Stomach (tissue), 9 donors: Measurements from ENCODE around the gene FBXW11. TPM values are rescaled to one million over a fixed set of nuclear protein-coding genes. Genes with fewer than 3 reads are reported as not detected.

Source experiments
- DNase-seq, 2 donors: peaks; one replicate each; pipeline versions ENCODE4 v3.0.0 to v3.0.0-alpha.2; 2013 to 2019
- H3K27ac ChIP-seq, 5 donors: fragments of 200-600 bp in 4 of 5; sonication (generic) in 4 of 5; one replicate each; pipeline ENCODE4 v1.5.1; 2013 to 2019; ENCODE audit warnings: mild to moderate bottlenecking in 1 of 5, moderate library complexity in 1 of 5
- H3K27me3 ChIP-seq, 3 donors: fragments of 200-600 bp; sonication (generic); one replicate each; pipeline ENCODE4 v1.5.1; 2017 to 2019; ENCODE audit warnings: mixed run types in 1 of 3
- H3K36me3 ChIP-seq, 4 donors: fragments of 200-600 bp; sonication (generic); 1 replicate in 3 of 4; 2 replicates in 1 of 4; pipeline ENCODE4 v1.5.1; 2016 to 2019
- H3K4me1 ChIP-seq, 4 donors: fragments of 200-600 bp; sonication (generic); one replicate each; pipeline ENCODE4 v1.5.1; 2016 to 2019
- H3K4me3 ChIP-seq, 4 donors: fragments of 200-600 bp; sonication (generic) in 3 of 4; one replicate each; pipeline ENCODE4 v1.5.1; 2016 to 2019; ENCODE audit warnings: mild to moderate bottlenecking in 1 of 4
- H3K9me3 ChIP-seq, 4 donors: fragments of 200-600 bp; sonication (generic); one replicate each; pipeline ENCODE4 v1.5.1; 2016 to 2019
- EP300 ChIP-seq: sonication (generic); formaldehyde crosslinking; IDR thresholded peaks from one replicate; pipeline ENCODE4 v1.6.1; 2017; ENCODE audit warnings: antibody characterized with exemption
- POLR2A ChIP-seq, 4 donors: fragments of 450-650 bp; IDR thresholded peaks; one replicate each; pipeline ENCODE4 v1.6.1; 2016; ENCODE audit warnings: antibody characterized with exemption in 4 of 4, control low read depth in 2 of 4, mild to moderate bottlenecking in 1 of 4, moderate library complexity in 1 of 4
- POLR2AphosphoS5 ChIP-seq, 3 donors: sonication (generic); formaldehyde crosslinking; IDR thresholded peaks; one replicate each; pipeline ENCODE4 v1.6.1; 2016; ENCODE audit warnings: antibody characterized with exemption in 3 of 3
- WGBS, 5 donors: extraction: QIAGEN DNeasy Blood & Tissue Kit in 3 of 5; methylation state at CpG; one replicate each; pipeline versions ENCODE4 v1.1.5 to v1.1.7; 2013 to 2018; 5-methylcytosine and 5-hydroxymethylcytosine counted together
- intact Hi-C: fragments of 100-400 bp; cut with DNase I; formaldehyde crosslinking; loops from one replicate; pipeline ENCODE4 v1.15.1; 2023; ENCODE audit warnings: low total_unique reads
- polyA plus RNA-seq, 3 donors: library from polyadenylated mRNA; stranded (reverse); fragments of 200-250 nt; gene quantifications; one replicate each; pipeline ENCODE4 v1.2.3, GENCODE V29; 2013
- total RNA-seq, 5 donors: library from RNA; depleted of rRNA; stranded (reverse); fragments of >200 nt; gene quantifications; one replicate each; pipeline versions ENCODE4 v1.1.0 to v1.2.3, GENCODE V29; 2014 to 2016
- TF ChIP-seq, protein P1 (sequence below), 7 experiments: fragments of 450-650 bp in 4 of 7; fragments of 200-600 bp in 3 of 7; sonication (generic) in 3 of 7; IDR thresholded peaks; one replicate each; pipeline ENCODE4 v1.5.1; 2016 to 2019; ENCODE audit warnings: antibody characterized with exemption in 7 of 7, control low read depth in 2 of 7, mild to moderate bottlenecking in 1 of 7
- donor health status: healthy with polysubstance abuse.
- donor health status: Bipolar disorder and iron deficiency.
- donor health status: healthy.

Gene FBXW11
- total and polyA plus RNA-seq, 8 donors, result 4.3 to 117 (median 25.5) TPM

DNA sequence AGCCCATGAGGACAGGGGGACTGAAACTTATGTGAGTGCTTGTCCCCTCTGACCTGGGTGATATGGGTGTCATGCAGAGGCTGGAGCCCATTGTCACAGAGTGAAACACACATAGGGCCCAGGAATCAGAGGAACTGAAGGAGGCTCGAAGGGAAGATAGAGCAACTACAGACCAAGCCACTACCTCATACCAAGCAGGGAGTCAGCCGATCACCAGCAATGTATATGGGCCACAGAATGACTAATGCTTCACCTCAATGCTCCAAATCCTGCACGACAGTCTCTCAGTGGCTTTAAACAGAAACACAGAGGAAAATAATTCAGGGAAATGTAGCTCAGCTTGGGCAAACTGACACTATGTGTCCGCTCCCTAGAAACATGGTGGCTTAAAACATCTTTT lies 8.9 kb upstream of the FBXW11 start:
- TF ChIP-seq, protein P1, sequence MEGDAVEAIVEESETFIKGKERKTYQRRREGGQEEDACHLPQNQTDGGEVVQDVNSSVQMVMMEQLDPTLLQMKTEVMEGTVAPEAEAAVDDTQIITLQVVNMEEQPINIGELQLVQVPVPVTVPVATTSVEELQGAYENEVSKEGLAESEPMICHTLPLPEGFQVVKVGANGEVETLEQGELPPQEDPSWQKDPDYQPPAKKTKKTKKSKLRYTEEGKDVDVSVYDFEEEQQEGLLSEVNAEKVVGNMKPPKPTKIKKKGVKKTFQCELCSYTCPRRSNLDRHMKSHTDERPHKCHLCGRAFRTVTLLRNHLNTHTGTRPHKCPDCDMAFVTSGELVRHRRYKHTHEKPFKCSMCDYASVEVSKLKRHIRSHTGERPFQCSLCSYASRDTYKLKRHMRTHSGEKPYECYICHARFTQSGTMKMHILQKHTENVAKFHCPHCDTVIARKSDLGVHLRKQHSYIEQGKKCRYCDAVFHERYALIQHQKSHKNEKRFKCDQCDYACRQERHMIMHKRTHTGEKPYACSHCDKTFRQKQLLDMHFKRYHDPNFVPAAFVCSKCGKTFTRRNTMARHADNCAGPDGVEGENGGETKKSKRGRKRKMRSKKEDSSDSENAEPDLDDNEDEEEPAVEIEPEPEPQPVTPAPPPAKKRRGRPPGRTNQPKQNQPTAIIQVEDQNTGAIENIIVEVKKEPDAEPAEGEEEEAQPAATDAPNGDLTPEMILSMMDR (IDR thresholded peaks at IDR 0.05), result no peak
- no peak for TF ChIP-seq EP300
- TF ChIP-seq POLR2A (IDR thresholded peaks at IDR 0.05), result no peak
- no peak for TF ChIP-seq POLR2AphosphoS5 (IDR thresholded peaks at IDR 0.05)
- Histone ChIP-seq H3K27ac (no peak overlapping the region), H3K4me3 (no peak overlapping the region), H3K36me3 (no peaks in the 10 kb centered on the region), H3K9me3 (no peaks in the 10 kb centered on the region), H3K4me1 (no peaks in the 10 kb centered on the region), H3K27me3 (no peaks in the 10 kb centered on the region)
- intact Hi-C loops, result no loop called here
- WGBS, 5 donors, result 74 to 92% (median 88%) methylated on average over 4 of the region's 4 CpGs
- DNase-seq, result no peak

DNA sequence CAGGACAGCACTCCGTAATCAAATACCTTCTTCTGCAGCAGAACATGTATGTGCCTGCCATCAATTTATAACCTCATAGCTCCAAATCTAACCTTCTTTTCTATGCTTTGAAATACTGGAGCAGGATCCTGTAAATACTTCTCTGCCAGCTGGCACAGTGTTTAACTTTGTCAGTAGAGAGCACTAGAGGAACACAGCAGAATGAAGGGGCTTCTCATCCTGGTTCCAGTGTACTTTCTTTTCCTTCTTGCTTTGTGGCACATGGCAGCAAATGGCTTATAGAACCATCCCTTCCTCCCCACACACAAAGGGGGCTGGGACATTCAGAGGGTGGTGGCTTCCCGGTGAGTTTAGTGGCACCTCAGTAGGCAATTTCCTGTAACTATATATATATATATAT lies 3.8 kb upstream of the FBXW11 start:
- Histone ChIP-seq H3K9me3 (no peaks in the 10 kb centered on the region), H3K4me1 (peaks cover 7 to 25% (median 12%) of the 10 kb centered on the region in 4 donors), H3K4me3 (no peak overlapping the region), H3K27me3 (no peaks in the 10 kb centered on the region), H3K36me3 (no peaks in the 10 kb centered on the region), H3K27ac (no peak overlapping the region)
- peak in 1 of 2 donors; percentile 57 for DNase-seq
- intact Hi-C loops, result no loop called here
- TF ChIP-seq POLR2A (IDR thresholded peaks at IDR 0.05) (no peak), POLR2AphosphoS5 (IDR thresholded peaks at IDR 0.05) (no peak)
- 43 to 55% (median 47%) methylated on average over 2 of the region's 2 CpGs for WGBS, 5 donors

DNA sequence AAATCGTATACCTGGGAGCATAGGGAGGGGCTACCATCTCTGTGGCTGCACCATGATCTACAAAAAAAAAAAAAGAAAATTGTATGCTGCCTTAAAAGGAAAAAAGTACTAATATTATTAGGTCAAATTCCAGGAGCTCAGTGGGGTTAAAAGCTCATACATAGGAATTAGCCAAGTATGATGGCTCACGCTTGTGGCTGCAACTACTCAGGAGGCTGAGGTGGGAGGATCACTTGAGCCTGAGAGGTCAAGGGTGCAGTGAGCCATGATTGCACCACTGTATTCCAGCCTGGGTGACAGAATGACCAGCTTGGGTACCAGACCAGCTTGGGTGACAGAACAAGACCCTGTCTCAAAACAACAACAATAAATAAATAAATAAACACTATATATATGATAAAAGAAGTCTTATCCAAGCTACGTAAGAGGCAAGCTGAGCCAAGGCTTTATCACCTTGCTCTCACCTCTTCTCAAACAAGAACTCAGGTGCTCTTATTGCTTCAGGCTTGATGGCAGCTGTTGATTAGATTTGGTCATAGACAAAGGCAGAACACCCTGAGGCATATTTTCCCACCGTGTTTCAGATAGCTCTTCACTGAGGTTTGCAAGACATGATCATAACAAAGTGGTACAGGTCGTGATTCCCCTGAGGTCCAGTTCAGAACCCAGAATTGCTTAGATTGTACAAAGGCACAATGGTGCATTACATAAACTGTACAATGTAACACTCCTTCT lies 3.3 kb upstream of the FBXW11 start:
- TF ChIP-seq EP300 (no peak), POLR2AphosphoS5 (IDR thresholded peaks at IDR 0.05) (no peak), POLR2A (IDR thresholded peaks at IDR 0.05) (no peak)
- TF ChIP-seq, protein P1 (IDR thresholded peaks at IDR 0.05), result no peak
- Histone ChIP-seq H3K9me3 (no peaks in the 10 kb centered on the region), H3K4me1 (peaks cover 7 to 31% (median 15%) of the 10 kb centered on the region in 4 donors), H3K27me3 (no peaks in the 10 kb centered on the region), H3K36me3 (no peaks in the 10 kb centered on the region), H3K4me3 (no peak overlapping the region), H3K27ac (no peak overlapping the region)
- DNase-seq, result no peak
- 51 to 65% (median 54%) methylated on average over 5 of the region's 5 CpGs for WGBS, 5 donors
- intact Hi-C loops, result no loop called here

DNA sequence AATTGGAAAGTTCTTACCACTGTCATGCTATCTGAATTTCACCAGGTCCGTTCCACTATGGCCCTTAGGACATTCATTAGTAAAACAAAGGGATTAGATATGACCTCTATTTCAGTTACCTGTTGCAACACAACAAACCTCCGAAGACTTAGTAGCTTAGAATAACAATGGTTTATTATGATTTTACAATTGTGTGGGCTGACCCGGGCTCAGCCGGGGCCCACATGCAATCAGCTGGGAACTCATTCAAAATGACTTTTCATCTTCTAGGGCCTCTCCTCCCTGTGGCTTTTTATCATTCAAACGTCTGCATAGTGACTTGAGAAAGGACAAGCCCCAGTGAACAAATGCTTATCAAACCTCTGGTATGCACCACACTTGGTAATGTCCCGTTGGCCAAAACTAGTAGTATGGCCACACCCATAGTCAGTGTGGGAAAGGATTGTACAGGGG lies 2.3 kb upstream of the FBXW11 start:
- intact Hi-C loops, result no loop called here
- H3K4me3 ChIP-seq, result no peak overlapping the region
- H3K4me1 ChIP-seq, result peaks cover 8 to 40% (median 23%) of the 10 kb centered on the region in 4 donors
- H3K36me3 ChIP-seq, result no peaks in the 10 kb centered on the region
- no peaks in the 10 kb centered on the region for H3K27me3 ChIP-seq
- H3K9me3 ChIP-seq, result no peaks in the 10 kb centered on the region
- no peak for DNase-seq
- TF ChIP-seq POLR2A (IDR thresholded peaks at IDR 0.05), result no peak
- no peak for TF ChIP-seq EP300
- TF ChIP-seq, protein P1 (IDR thresholded peaks at IDR 0.05), result no peak
- no peak for TF ChIP-seq POLR2AphosphoS5 (IDR thresholded peaks at IDR 0.05)
- H3K27ac ChIP-seq, result peak overlapping the region in 1 of 5 donors; percentile 3
- 30 to 44% (median 32%) methylated on average over 6 of the region's 6 CpGs for WGBS, 5 donors

DNA sequence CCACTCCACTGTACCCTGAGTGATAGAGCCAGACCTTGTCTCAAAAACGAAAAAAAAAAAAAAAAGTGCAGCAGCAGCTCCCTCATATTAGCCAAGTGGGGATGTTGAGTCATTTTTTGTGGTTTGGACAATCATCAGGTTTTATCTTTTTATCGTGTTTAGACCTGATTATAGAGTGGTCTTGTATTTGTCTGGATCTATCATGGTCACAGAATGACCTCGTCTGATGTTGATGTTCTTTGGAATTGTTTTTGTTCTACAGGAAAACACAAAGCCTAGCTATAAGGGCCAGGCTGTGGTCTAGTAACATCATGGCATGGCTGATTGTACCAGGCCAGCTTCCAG lies 1.6 kb upstream of the FBXW11 start:
- peak overlapping the region in 1 of 5 donors; percentile 3 for H3K27ac ChIP-seq
- 16 to 32% (median 23%) methylated on average over 3 of the region's 3 CpGs for WGBS, 5 donors
- H3K4me1 ChIP-seq, result peaks cover 14 to 47% (median 28%) of the 10 kb centered on the region in 4 donors
- no peak overlapping the region for H3K4me3 ChIP-seq
- H3K9me3 ChIP-seq, result no peaks in the 10 kb centered on the region
- intact Hi-C loops, result no loop called here
- H3K27me3 ChIP-seq, result no peaks in the 10 kb centered on the region
- TF ChIP-seq EP300, result no peak
- TF ChIP-seq POLR2A (IDR thresholded peaks at IDR 0.05), result no peak
- no peak for TF ChIP-seq POLR2AphosphoS5 (IDR thresholded peaks at IDR 0.05)
- TF ChIP-seq, protein P1 (IDR thresholded peaks at IDR 0.05), result no peak
- no peak for DNase-seq
- H3K36me3 ChIP-seq, result no peaks in the 10 kb centered on the region
